Measurements from ENCODE around the gene LMX1A. TPM values are rescaled to one million over a fixed set of nuclear protein-coding genes. Genes with fewer than 3 reads are reported as not detected.

Gene LMX1A
- total and polyA plus RNA-seq, 2 of the 13 experiments (the other 11 are each of a cell fraction or from before 2014, with no cell fraction given), result 0.07 TPM; not detected in 1

- no peak for TF ChIP-seq ZNF350 (CRISPR knock-in tag; IDR thresholded peaks at IDR 0.05; ENCODE audit: borderline replicate concordance, low read depth)
Measured at GRCh38 chr1:165313903-165314302, 42.6 kb downstream of the LMX1A start (continued).

GRCh38 chr1:165312591-165312990 lies 43.9 kb downstream of the LMX1A start:
- FAIRE-seq, result no peak
- H4K20me1 ChIP-seq (ENCODE audit: insufficient read depth, low read length), result no peaks in the 10 kb centered on the region
- intact Hi-C loops (cut with micrococcal nuclease; ENCODE audit: unreplicated experiment) (no loop called here), in situ Hi-C loops (cut with HindIII; ENCODE audit: extremely low pct_ligation_motif_present, low pct_unique_long_range_greater_than_20kb) (no loop called here)
- ATAC-seq, result no peak
- H3K4me2 ChIP-seq (ENCODE audit: low read depth, low read length), result no peak overlapping the region
- H3K4me3 ChIP-seq (replicated peaks in 1 of 3; ENCODE audit: insufficient read depth in 1 of 3, low read depth in 2 of 3, low read length in 3 of 3), result no peak overlapping the region
- 17% methylated on average over 2 of the region's 2 CpGs for WGBS (ENCODE audit: low lambda C conversion rate)
- no peaks in the 10 kb centered on the region for H3K79me2 ChIP-seq (ENCODE audit: insufficient read depth, low read length)
- CTCF ChIA-PET (ENCODE audit: low intra/inter-chr PET ratio, low total read pairs), result no interaction called here
- H2AFZ ChIP-seq (ENCODE audit: low read length), result no peak overlapping the region
- no peak overlapping the region for H3K9ac ChIP-seq (ENCODE audit: insufficient read depth, low read depth, low read length)
- H3K36me3 ChIP-seq (replicated peaks in 1 of 2; ENCODE audit: control insufficient read depth in 1 of 2, insufficient read depth in 2 of 2, low read length in 2 of 2), result no peaks in the 10 kb centered on the region
- H3K9me3 ChIP-seq (ENCODE audit: low read length), result no peaks in the 10 kb centered on the region
- POLR2A ChIA-PET, result no interaction called here
- no peaks in the 10 kb centered on the region for H3K27me3 ChIP-seq (ENCODE audit: control insufficient read depth in 1 of 2, insufficient read depth in 2 of 2, low read length in 2 of 2)
- DNase-seq (ENCODE audit: low spot score), result no peak
- no peaks in the 10 kb centered on the region for H3K4me1 ChIP-seq (ENCODE audit: insufficient read depth, low read length)
- no peak overlapping the region for H3K27ac ChIP-seq (ENCODE audit: extremely low read length, insufficient read depth, low read length)
- no peak for TF ChIP-seq RFXAP (CRISPR knock-in tag; IDR thresholded peaks at IDR 0.05; ENCODE audit: borderline replicate concordance)
- peak; percentile 93 for TF ChIP-seq ZNF331 (CRISPR knock-in tag; IDR thresholded peaks at IDR 0.05)
- TF ChIP-seq ZNF724P (CRISPR knock-in tag; IDR thresholded peaks at IDR 0.05; ENCODE audit: borderline replicate concordance), result no peak
- no peak for TF ChIP-seq NCOA5 (CRISPR knock-in tag; IDR thresholded peaks at IDR 0.05)
- no peak for TF ChIP-seq PAXIP1 (CRISPR knock-in tag; conservative IDR thresholded peaks at IDR 0.05)
- no TSS peak for BruUV-seq (replicated peaks)
